Calu3 (cell line): ENCODE results near the gene DPEP3. TPM values are rescaled to one million over a fixed set of nuclear protein-coding genes. Genes with fewer than 3 reads are reported as not detected.
"Not testable (repeated sequence)": the region's sequence is repeated elsewhere in the genome, so short reads cannot be mapped to it uniquely, and the experiment has no call there.

Source experiments
- BruUV-seq: library from RNA; stranded (reverse); fragments of 400-500 nt; replicated peaks from 2 replicates; lab custom pipeline; 2021; lab: Mats Ljungman, UMichigan
- CTCF ChIA-PET: fragments of 300-600 bp; sonication (Branson Sonifier 250); formaldehyde crosslinking; loops from one replicate; lab custom pipeline; 2022; ENCODE audit warnings: antibody characterized with exemption; lab: Charles Lee
- DNase-seq: peaks from one replicate; pipeline ENCODE4 v3.0.0; 2022
- H3K27ac Mint-ChIP-seq: one replicate; pipeline ENCODE4 v1.8.0; 2022; ENCODE audit warnings: mixed read lengths; ENCODE audit not compliant: unreplicated experiment
- H3K27me3 Mint-ChIP-seq: one replicate; pipeline ENCODE4 v1.8.0; 2022; ENCODE audit warnings: mixed read lengths; ENCODE audit not compliant: unreplicated experiment
- H3K36me3 Mint-ChIP-seq: one replicate; pipeline ENCODE4 v1.8.0; 2022; ENCODE audit warnings: mild to moderate bottlenecking, moderate library complexity, mixed read lengths; ENCODE audit not compliant: insufficient read depth, unreplicated experiment
- H3K4me1 Mint-ChIP-seq: one replicate; pipeline ENCODE4 v1.8.0; 2022; ENCODE audit warnings: mild to moderate bottlenecking, low read depth, mixed read lengths; ENCODE audit not compliant: unreplicated experiment
- H3K4me3 Mint-ChIP-seq: one replicate; pipeline ENCODE4 v1.8.0; 2022; ENCODE audit warnings: mild to moderate bottlenecking, low read depth, moderate library complexity, mixed read lengths; ENCODE audit not compliant: unreplicated experiment
- H3K9me3 Mint-ChIP-seq: one replicate; pipeline ENCODE4 v1.8.0; 2022; ENCODE audit warnings: low read depth, mixed read lengths; ENCODE audit not compliant: unreplicated experiment
- intact Hi-C: fragments of 100-400 bp; cut with micrococcal nuclease; formaldehyde crosslinking; loops from one replicate; pipeline ENCODE4 v1.10.0; 2022; ENCODE audit not compliant: unreplicated experiment
- total RNA-seq: library from RNA; stranded (reverse); gene quantifications from 2 replicates; pipeline ENCODE4 v1.2.3, GENCODE V29; 2022
- TF ChIP-seq, protein P1 (sequence below): fragments of 200-600 bp; IDR thresholded peaks from one replicate; pipeline ENCODE4 v1.8.0; 2022; ENCODE audit warnings: antibody characterized with exemption; ENCODE audit not compliant: unreplicated experiment

DPEP3 gene
- total RNA-seq, 1 experiment from 2014 or later, result not detected

DNA sequence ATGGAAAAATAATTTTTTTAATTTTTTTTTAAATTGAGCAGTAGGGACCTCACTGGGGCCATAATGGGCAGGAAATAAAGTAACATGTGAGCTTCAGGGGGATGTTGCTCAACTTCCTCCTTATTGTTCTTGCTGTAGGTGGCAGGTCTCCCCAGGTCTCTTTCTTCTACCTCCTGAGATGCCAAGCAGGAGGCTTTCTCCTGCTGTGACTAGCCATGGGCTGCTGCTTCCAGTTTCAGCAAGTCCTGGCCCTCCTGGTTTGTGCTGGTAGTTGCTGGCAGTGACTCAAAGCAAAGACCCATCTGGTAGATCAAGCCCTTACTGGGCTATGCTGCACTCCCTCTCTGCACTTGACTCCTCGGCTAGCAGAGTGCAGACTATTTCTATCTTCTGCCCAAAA is 33.1 kb upstream of the DPEP3 start:
- no peaks in the 10 kb centered on the region for H3K9me3 Mint-ChIP-seq
- no TSS peak for BruUV-seq
- CTCF ChIA-PET, result interaction anchor here (0.5 to 1.0 kb wide), 2 partner anchors 8 to 9 kb away, joined by 3 to 4 read pairs; no protein-coding TSS in a partner anchor
- peaks cover 33% of the 10 kb centered on the region for H3K27me3 Mint-ChIP-seq
- no peaks in the 10 kb centered on the region for H3K4me1 Mint-ChIP-seq
- intact Hi-C loops, result no loop called here
- H3K36me3 Mint-ChIP-seq, result no peaks in the 10 kb centered on the region
- H3K27ac Mint-ChIP-seq, result no peak overlapping the region
- H3K4me3 Mint-ChIP-seq, result no peak overlapping the region
- no peak for DNase-seq
- TF ChIP-seq, protein P1, sequence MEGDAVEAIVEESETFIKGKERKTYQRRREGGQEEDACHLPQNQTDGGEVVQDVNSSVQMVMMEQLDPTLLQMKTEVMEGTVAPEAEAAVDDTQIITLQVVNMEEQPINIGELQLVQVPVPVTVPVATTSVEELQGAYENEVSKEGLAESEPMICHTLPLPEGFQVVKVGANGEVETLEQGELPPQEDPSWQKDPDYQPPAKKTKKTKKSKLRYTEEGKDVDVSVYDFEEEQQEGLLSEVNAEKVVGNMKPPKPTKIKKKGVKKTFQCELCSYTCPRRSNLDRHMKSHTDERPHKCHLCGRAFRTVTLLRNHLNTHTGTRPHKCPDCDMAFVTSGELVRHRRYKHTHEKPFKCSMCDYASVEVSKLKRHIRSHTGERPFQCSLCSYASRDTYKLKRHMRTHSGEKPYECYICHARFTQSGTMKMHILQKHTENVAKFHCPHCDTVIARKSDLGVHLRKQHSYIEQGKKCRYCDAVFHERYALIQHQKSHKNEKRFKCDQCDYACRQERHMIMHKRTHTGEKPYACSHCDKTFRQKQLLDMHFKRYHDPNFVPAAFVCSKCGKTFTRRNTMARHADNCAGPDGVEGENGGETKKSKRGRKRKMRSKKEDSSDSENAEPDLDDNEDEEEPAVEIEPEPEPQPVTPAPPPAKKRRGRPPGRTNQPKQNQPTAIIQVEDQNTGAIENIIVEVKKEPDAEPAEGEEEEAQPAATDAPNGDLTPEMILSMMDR, result no peak

DNA sequence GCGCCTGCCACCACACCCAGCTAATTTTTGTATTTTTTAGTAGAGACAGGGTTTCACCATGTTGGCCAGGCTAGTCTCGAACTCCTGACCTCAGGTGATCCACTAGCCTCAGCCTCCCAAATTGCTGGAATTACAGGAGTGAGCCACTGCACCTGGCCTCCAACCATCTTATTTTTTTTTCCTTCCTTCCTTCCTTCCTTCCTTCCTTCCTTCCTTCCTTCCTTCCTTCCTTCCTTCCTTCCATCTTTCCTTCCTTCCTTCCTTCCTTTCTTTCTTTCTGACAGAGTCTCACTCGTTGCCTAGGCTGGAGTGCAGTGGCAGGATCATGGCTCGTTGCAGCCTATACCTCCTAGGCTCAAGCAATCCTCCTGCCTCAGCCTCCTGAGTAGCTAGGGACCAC is 29.6 kb upstream of the DPEP3 start:
- intact Hi-C loops, H3K27ac Mint-ChIP-seq, DNase-seq, H3K36me3 Mint-ChIP-seq, H3K9me3 Mint-ChIP-seq, H3K4me3 Mint-ChIP-seq, BruUV-seq, H3K4me1 Mint-ChIP-seq: not testable (repeated sequence)
- CTCF ChIA-PET, result interaction anchor here (0.7 kb wide), 1 partner anchor 624 kb away, joined by 4 read pairs; no protein-coding TSS in a partner anchor
- H3K27me3 Mint-ChIP-seq, result peaks cover 20% of the 10 kb centered on the region

DNA sequence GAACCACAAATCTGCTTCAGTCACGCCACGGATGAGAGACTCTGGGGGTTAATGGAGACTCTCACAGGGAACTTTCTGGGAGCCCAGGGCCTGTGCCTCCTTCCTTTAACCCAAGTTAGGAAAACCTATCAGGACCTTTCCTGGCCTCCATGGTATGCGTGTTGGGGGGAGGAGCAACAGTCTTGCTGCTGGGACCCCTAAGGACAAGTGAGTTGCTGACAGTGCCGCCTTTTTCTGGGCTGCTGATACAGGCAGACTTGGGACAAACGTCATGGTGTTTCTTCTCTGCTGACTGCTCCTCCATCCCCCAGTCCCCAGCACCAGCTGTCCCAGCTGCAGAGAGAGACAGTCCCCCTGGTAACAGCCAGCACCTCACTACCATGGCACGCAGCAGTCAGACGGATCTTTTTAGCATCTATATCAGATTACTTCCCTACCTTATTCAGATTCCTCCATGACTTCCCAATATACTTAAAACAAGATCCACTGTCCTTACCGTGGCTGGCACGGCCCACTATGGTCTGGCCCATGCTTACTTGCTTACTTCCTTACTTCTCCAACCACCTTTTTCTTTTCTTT is 28.9 kb upstream of the DPEP3 start:
- Mint-ChIP-seq H3K4me3 (no peak overlapping the region), H3K36me3 (no peaks in the 10 kb centered on the region), H3K4me1 (no peaks in the 10 kb centered on the region), H3K9me3 (no peaks in the 10 kb centered on the region), H3K27ac (no peak overlapping the region), H3K27me3 (peaks cover 20% of the 10 kb centered on the region)
- TF ChIP-seq, protein P1, result no peak
- intact Hi-C loops, result no loop called here
- DNase-seq, result no peak
- no TSS peak for BruUV-seq
- CTCF ChIA-PET, result no interaction called here

DNA sequence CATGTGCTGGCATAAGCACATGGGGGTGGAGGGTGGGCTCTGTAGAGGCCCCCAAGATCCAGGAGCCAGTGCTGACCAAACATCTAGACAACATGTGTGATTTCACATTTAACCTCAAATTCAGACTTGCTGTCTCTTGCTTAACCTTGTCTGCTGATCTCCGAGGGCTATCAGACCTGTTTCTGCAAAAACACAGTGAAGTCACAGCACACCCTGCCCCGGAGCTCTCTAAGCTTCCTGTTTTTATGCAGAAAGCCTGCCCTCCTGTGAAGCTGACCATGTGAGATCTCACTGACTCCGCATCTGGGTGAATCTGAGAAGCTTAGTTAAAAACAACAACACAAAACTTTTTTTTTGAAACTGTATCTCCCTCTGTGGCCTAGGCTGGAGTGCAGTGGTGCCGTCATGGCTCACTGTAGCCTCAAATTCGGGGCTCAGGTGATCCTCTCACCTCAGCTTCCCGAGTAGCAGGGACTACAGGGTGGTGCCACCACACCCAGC is 25.5 kb upstream of the DPEP3 start:
- Mint-ChIP-seq H3K27ac (no peak overlapping the region), H3K27me3 (peaks cover 15% of the 10 kb centered on the region), H3K4me1 (no peaks in the 10 kb centered on the region), H3K4me3 (no peak overlapping the region), H3K9me3 (no peaks in the 10 kb centered on the region), H3K36me3 (no peaks in the 10 kb centered on the region)
- CTCF ChIA-PET, result interaction anchor here (1.0 to 1.1 kb wide), 3 partner anchors 8 to 17 kb away, joined by 3 to 5 read pairs (median 4); no protein-coding TSS in a partner anchor
- TF ChIP-seq, protein P1, result no peak
- intact Hi-C loops, result no loop called here
- no TSS peak for BruUV-seq
- no peak for DNase-seq

DNA sequence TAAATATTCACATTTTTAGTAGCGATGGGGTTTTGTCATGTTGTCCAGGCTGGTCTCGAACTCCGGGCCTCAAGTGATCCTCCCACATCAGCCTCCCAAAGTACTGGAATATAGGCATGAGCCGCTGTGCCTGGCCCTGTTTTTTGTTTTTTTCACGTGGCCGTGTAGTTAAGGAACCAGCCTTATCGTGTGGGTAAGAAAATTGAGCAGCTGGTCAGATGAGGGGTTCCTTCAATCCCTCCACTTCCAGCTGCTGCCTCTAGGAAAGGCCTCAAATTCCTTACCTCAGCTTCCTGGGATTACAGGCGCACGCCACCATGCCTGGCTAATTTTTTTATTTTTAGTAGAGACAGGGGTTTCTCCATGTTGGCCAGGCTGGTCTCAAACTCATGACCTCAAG is 24.9 kb upstream of the DPEP3 start:
- no peaks in the 10 kb centered on the region for H3K9me3 Mint-ChIP-seq
- peaks cover 11% of the 10 kb centered on the region for H3K27me3 Mint-ChIP-seq
- TF ChIP-seq, protein P1, result no peak
- H3K27ac Mint-ChIP-seq, result no peak overlapping the region
- no peak for DNase-seq
- no TSS peak for BruUV-seq
- H3K4me1 Mint-ChIP-seq, result no peaks in the 10 kb centered on the region
- no peak overlapping the region for H3K4me3 Mint-ChIP-seq
- no peaks in the 10 kb centered on the region for H3K36me3 Mint-ChIP-seq
- CTCF ChIA-PET, result interaction anchor here (1.0 to 1.1 kb wide), 2 partner anchors 9 to 11 kb away, joined by 4 to 5 read pairs; no protein-coding TSS in a partner anchor
- intact Hi-C loops, result no loop called here
